HCT116 (cell line): ENCODE results near the gene DOCK10.

Source experiments
- POLR2A ChIP-seq: IDR thresholded peaks from 2 replicates; pipeline ENCODE4 v1.7.0; 2011; ENCODE audit warnings: borderline replicate concordance; ENCODE audit not compliant: insufficient read depth, insufficient read length; ENCODE audit errors: extremely low read depth
- POLR2AphosphoS5 ChIP-seq: IDR thresholded peaks from 2 replicates; pipeline ENCODE4 v1.6.1; 2011; ENCODE audit warnings: mild to moderate bottlenecking, low read depth, low read length, moderate library complexity
- RAD21 ChIP-seq: IDR thresholded peaks from 2 replicates; pipeline ENCODE4 v1.6.1; 2012; ENCODE audit warnings: low read depth, mild to moderate bottlenecking
- TF ChIP-seq, protein P1 (sequence below), 3 experiments: fragments of 200-600 bp in 1 of 3; sonication (generic) in 1 of 3; IDR thresholded peaks in 2 of 3; conservative IDR thresholded peaks in 1 of 3; 2 replicates each; pipeline ENCODE4 v1.5.1; 2012 to 2017; ENCODE audit warnings: low read depth in 2 of 3, low read length in 2 of 3, antibody characterized with exemption in 1 of 3, borderline replicate concordance in 1 of 3, control low read depth in 1 of 3, mild to moderate bottlenecking in 1 of 3, mixed read lengths in 1 of 3, mixed run types in 1 of 3, moderate library complexity in 1 of 3; ENCODE audit not compliant: insufficient read depth in 1 of 3

GRCh38 chr2:224837558-224837957, 204.7 kb downstream of the DOCK10 start:
- TF ChIP-seq RAD21 = no peak
- TF ChIP-seq, protein P1, sequence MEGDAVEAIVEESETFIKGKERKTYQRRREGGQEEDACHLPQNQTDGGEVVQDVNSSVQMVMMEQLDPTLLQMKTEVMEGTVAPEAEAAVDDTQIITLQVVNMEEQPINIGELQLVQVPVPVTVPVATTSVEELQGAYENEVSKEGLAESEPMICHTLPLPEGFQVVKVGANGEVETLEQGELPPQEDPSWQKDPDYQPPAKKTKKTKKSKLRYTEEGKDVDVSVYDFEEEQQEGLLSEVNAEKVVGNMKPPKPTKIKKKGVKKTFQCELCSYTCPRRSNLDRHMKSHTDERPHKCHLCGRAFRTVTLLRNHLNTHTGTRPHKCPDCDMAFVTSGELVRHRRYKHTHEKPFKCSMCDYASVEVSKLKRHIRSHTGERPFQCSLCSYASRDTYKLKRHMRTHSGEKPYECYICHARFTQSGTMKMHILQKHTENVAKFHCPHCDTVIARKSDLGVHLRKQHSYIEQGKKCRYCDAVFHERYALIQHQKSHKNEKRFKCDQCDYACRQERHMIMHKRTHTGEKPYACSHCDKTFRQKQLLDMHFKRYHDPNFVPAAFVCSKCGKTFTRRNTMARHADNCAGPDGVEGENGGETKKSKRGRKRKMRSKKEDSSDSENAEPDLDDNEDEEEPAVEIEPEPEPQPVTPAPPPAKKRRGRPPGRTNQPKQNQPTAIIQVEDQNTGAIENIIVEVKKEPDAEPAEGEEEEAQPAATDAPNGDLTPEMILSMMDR (IDR thresholded peaks at IDR 0.05 in 2 of 3, conservative IDR thresholded peaks at IDR 0.05 in 1 of 3; ENCODE audit: borderline replicate concordance in 1 of 3, insufficient read depth in 1 of 3, low read depth in 2 of 3, low read length in 2 of 3) = no peak
- TF ChIP-seq POLR2AphosphoS5 = no peak
- no peak for TF ChIP-seq POLR2A
